8988T (cell line): Measurements from ENCODE around the gene CABLES1.
A peak's percentile ranks its signal among the peaks of the same experiment; 100 is the strongest.
"Not testable (repeated sequence)": the region's sequence is repeated elsewhere in the genome, so short reads cannot be mapped to it uniquely, and the experiment has no call there.

Experiments used
- DNase-seq: peaks from one replicate; pipeline ENCODE4 v3.0.0; 2011

The CABLES1 gene

GRCh38 chr18:23134780-23135549 lies at the start of gene CABLES1:
CABLES1 (plus strand) TSS chr18:23135485; CDS start chr18:23135763, 278 bp downstream.
- DNase-seq = peak; percentile 96

GRCh38 chr18:23087352-23087751 lies 47.9 kb upstream of the CABLES1 start:
- DNase-seq = no peak

- no peak for DNase-seq
Measured at GRCh38 chr18:23088310-23088709, 47.0 kb upstream of the CABLES1 start.

- not testable (repeated sequence) for DNase-seq
Measured at GRCh38 chr18:23091017-23091993, 44.0 kb upstream of the CABLES1 start.

GRCh38 chr18:23092121-23092520 lies 43.2 kb upstream of the CABLES1 start:
- no peak for DNase-seq

- DNase-seq = not testable (repeated sequence)
Measured at GRCh38 chr18:23093130-23093529, 42.2 kb upstream of the CABLES1 start.

GRCh38 chr18:23093772-23094171 lies 41.5 kb upstream of the CABLES1 start:
- no peak for DNase-seq

GRCh38 chr18:23094411-23095190 lies 40.7 kb upstream of the CABLES1 start:
- DNase-seq = no peak

GRCh38 chr18:23095463-23095862 lies 39.8 kb upstream of the CABLES1 start:
- no peak for DNase-seq

- not testable (repeated sequence) for DNase-seq
Measured at GRCh38 chr18:23097016-23097415, 38.3 kb upstream of the CABLES1 start.

- no peak for DNase-seq
Measured at GRCh38 chr18:23099621-23100020, 35.7 kb upstream of the CABLES1 start.

- DNase-seq = no peak
Measured at GRCh38 chr18:23101861-23102432, 33.3 kb upstream of the CABLES1 start.

GRCh38 chr18:23102493-23103261 lies 32.6 kb upstream of the CABLES1 start:
- DNase-seq = no peak

- DNase-seq = no peak
Measured at GRCh38 chr18:23103449-23103848, 31.8 kb upstream of the CABLES1 start.

GRCh38 chr18:23105030-23105429 lies 30.3 kb upstream of the CABLES1 start:
- no peak for DNase-seq

GRCh38 chr18:23105581-23106219 lies 29.6 kb upstream of the CABLES1 start:
- DNase-seq = no peak

GRCh38 chr18:23106575-23106974 lies 28.7 kb upstream of the CABLES1 start:
- peak; percentile 98 for DNase-seq

GRCh38 chr18:23107718-23108117 lies 27.6 kb upstream of the CABLES1 start:
- no peak for DNase-seq

- DNase-seq = no peak
Measured at GRCh38 chr18:23108496-23108895, 26.8 kb upstream of the CABLES1 start.

GRCh38 chr18:23109163-23109562 lies 26.1 kb upstream of the CABLES1 start:
- not testable (repeated sequence) for DNase-seq

- DNase-seq = no peak
Measured at GRCh38 chr18:23113576-23113975, 21.7 kb upstream of the CABLES1 start.
